ENCODE data around the gene TXNRD1. TPM values are rescaled to one million over a fixed set of nuclear protein-coding genes. Genes with fewer than 3 reads are reported as not detected.

The TXNRD1 gene
- total RNA-seq, 1 donor from 2014 or later, result 98.0 TPM

DNA sequence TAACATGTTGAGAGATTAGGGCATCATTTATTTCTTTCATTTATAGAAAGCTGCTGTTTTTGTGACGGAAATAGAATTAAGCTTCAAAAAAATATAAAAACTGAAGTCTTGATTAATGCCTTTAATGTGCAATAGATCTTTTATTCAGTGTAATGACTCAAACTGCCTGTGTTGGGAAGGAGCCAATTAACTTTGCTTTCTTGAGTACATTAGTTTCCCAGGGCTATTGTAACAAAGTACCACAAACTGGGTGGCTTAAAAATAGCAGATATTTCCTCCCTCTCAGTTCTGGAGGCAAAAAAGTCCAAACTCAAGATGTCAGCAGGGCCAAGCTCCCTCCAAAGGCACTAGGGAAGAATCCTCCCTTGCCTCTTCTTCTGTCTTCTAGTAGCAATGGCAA, 124.6 kb downstream of the TXNRD1 start:
- Histone ChIP-seq H3K27ac (replicated peaks) (peak overlapping the region; percentile 34), H3K36me3 (peaks cover 86% of the 10 kb centered on the region), H3K4me3 (no peak overlapping the region), H3K4me1 (peaks cover 36% of the 10 kb centered on the region), H3K9me3 (replicated peaks) (no peaks in the 10 kb centered on the region), H3K27me3 (ENCODE audit: low read depth) (no peaks in the 10 kb centered on the region)
- no peak for DNase-seq
- TF ChIP-seq, protein P1, sequence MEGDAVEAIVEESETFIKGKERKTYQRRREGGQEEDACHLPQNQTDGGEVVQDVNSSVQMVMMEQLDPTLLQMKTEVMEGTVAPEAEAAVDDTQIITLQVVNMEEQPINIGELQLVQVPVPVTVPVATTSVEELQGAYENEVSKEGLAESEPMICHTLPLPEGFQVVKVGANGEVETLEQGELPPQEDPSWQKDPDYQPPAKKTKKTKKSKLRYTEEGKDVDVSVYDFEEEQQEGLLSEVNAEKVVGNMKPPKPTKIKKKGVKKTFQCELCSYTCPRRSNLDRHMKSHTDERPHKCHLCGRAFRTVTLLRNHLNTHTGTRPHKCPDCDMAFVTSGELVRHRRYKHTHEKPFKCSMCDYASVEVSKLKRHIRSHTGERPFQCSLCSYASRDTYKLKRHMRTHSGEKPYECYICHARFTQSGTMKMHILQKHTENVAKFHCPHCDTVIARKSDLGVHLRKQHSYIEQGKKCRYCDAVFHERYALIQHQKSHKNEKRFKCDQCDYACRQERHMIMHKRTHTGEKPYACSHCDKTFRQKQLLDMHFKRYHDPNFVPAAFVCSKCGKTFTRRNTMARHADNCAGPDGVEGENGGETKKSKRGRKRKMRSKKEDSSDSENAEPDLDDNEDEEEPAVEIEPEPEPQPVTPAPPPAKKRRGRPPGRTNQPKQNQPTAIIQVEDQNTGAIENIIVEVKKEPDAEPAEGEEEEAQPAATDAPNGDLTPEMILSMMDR (IDR thresholded peaks at IDR 0.05; ENCODE audit: borderline replicate concordance), result no peak
- intact Hi-C loops (cut with micrococcal nuclease), result no loop called here

DNA sequence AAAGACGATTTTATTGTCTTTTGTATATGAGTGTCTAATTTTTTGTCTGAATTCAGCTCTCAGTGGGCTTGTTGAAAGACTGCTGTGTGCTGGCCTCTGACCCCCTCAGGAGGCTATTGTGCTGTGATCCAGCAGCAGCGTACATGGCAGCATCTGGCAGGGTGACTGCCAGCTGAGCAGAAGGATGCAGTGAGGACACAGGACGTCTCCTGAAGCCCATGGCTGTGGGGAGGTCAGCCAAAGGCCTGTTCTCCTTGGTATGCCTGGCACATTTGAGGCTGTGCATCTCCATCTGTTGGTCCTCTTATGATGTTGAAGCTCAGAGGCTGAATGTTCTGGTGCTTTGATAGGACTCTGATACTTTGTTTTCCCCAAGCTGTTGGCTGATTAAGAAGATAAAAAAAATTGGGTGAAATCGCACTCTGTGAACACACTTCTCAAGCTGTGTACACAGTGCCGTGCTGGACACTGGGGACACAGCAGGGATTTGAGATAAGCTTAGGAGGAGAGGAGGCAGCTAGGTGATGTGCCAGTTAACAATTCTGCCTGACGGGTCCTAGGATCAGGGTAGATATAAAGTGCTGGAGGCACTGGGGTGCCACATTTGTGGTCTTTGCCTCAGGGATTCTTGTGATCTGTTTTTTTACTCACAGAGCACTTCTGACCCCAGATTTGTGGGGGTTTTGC, 125.5 kb downstream of the TXNRD1 start:
- no peaks in the 10 kb centered on the region for H3K27me3 ChIP-seq (ENCODE audit: low read depth)
- no peak for DNase-seq
- H3K36me3 ChIP-seq, result peaks cover 82% of the 10 kb centered on the region
- H3K27ac ChIP-seq (replicated peaks), result peak overlapping the region; percentile 7
- H3K4me3 ChIP-seq, result no peak overlapping the region
- H3K9me3 ChIP-seq (replicated peaks), result no peaks in the 10 kb centered on the region
- intact Hi-C loops (cut with micrococcal nuclease), result no loop called here
- TF ChIP-seq, protein P1 (IDR thresholded peaks at IDR 0.05; ENCODE audit: borderline replicate concordance), result no peak
- H3K4me1 ChIP-seq, result peaks cover 45% of the 10 kb centered on the region

DNA sequence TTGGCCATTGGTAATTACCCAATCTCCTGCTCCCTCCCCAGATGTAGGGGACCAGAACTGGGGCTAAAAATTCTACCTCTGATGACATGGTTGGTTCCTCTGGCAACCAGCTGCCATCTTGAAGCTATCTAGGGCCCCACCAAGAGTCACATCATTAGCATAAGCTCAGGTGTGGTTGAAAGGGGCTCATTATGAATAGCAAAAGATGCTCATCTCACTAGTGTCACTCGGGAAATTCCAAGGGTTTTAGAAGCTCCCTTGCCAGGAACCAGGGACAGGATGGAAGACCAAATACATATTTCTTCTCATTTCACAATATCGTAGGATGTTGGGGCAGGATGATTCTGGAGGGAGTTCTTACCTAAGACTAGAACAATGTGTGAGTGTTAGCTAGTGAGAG, 126.6 kb downstream of the TXNRD1 start:
- no peak overlapping the region for H3K4me3 ChIP-seq
- H3K27me3 ChIP-seq (ENCODE audit: low read depth), result no peaks in the 10 kb centered on the region
- H3K9me3 ChIP-seq (replicated peaks), result no peaks in the 10 kb centered on the region
- H3K4me1 ChIP-seq, result peaks cover 54% of the 10 kb centered on the region
- H3K36me3 ChIP-seq, result peaks cover 76% of the 10 kb centered on the region
- intact Hi-C loops (cut with micrococcal nuclease), result no loop called here
- no peak for DNase-seq
- TF ChIP-seq, protein P1 (IDR thresholded peaks at IDR 0.05; ENCODE audit: borderline replicate concordance), result no peak
- H3K27ac ChIP-seq (replicated peaks), result no peak overlapping the region

DNA sequence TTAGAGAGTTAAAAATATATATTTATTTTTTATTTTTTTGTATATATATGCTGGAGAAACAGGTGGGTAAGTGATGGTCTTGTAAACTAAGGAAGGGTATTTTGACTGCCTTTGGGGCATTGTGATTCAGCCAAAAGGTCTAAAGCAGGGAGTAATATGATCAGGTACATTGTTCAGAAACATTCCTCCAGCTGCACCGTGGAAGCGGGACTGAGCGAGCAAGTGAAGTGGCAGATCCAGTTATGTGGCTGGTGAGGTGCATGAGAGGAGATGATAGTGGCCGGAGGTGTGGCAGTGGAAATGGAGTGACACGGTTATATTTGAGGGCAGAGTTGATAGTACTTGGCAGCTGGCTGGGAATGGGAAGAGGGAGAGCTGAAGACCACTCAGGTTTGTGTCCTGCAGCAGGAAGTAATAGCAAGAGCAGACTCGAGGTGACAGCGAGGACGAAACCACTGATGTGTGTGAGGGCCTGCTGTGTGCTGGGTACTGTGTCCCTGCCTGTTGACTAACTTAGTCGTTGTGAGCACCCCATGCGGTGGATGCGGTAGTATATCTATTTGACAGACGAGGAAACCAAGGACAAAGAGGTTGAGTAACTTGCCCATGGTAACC, 127.2 kb downstream of the TXNRD1 start:
- Histone ChIP-seq H3K27ac (replicated peaks) (no peak overlapping the region), H3K36me3 (peaks cover 76% of the 10 kb centered on the region), H3K27me3 (ENCODE audit: low read depth) (no peaks in the 10 kb centered on the region), H3K9me3 (replicated peaks) (no peaks in the 10 kb centered on the region), H3K4me1 (peaks cover 54% of the 10 kb centered on the region), H3K4me3 (no peak overlapping the region)
- intact Hi-C loops (cut with micrococcal nuclease), result no loop called here
- DNase-seq, result no peak
- TF ChIP-seq, protein P1 (IDR thresholded peaks at IDR 0.05; ENCODE audit: borderline replicate concordance), result no peak

DNA sequence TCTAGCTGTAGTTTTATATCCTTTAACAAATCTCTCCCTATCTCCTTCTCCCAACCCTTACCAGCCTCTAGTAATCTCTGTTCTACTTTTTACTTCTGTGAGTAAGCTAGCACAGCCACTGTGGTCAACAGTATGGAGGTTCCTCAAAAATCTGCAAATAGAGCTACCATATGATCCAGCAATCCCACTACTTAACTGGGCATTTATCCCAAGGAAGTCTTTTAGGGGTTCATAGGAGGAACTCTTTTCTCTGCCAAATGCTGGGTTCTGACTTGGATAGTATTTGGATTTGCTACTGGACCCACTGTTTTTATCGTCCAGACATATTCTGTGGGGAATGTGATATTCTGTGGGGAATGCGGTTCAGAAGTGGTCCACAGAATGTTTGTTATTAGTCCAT, 129.1 kb downstream of the TXNRD1 start:
- Histone ChIP-seq H3K36me3 (peaks cover 76% of the 10 kb centered on the region), H3K4me3 (no peak overlapping the region), H3K27ac (replicated peaks) (no peak overlapping the region), H3K4me1 (peaks cover 58% of the 10 kb centered on the region), H3K27me3 (ENCODE audit: low read depth) (no peaks in the 10 kb centered on the region), H3K9me3 (replicated peaks) (no peaks in the 10 kb centered on the region)
- TF ChIP-seq, protein P1 (IDR thresholded peaks at IDR 0.05; ENCODE audit: borderline replicate concordance), result no peak
- intact Hi-C loops (cut with micrococcal nuclease), result no loop called here
- DNase-seq, result no peak
